ES-I3 (cell line): ENCODE data around the gene SEC23B.
A peak's percentile ranks its signal among the peaks of the same experiment; 100 is the strongest.
"Not testable (repeated sequence)": the region's sequence is repeated elsewhere in the genome, so short reads cannot be mapped to it uniquely, and the experiment has no call there.

Experiments
- H3K36me3 ChIP-seq: 2 replicates; pipeline ENCODE4 v1.6.1; 2013; ENCODE audit warnings: mild to moderate bottlenecking, low read length, control low read depth, moderate library complexity; ENCODE audit not compliant: insufficient read depth
- H3K4me1 ChIP-seq: 2 replicates; pipeline ENCODE4 v1.6.1; 2013; ENCODE audit warnings: mild to moderate bottlenecking, control low read depth, low read length; ENCODE audit not compliant: insufficient read depth
- H3K9ac ChIP-seq: 2 replicates; pipeline ENCODE4 v1.6.1; 2013; ENCODE audit warnings: low read depth, mild to moderate bottlenecking, low read length, moderate library complexity
- H3K9me3 ChIP-seq: 2 replicates; pipeline ENCODE4 v1.6.1; 2013; ENCODE audit warnings: mild to moderate bottlenecking, low read length, moderate library complexity; ENCODE audit not compliant: control insufficient read depth, insufficient read depth

SEC23B gene

DNA sequence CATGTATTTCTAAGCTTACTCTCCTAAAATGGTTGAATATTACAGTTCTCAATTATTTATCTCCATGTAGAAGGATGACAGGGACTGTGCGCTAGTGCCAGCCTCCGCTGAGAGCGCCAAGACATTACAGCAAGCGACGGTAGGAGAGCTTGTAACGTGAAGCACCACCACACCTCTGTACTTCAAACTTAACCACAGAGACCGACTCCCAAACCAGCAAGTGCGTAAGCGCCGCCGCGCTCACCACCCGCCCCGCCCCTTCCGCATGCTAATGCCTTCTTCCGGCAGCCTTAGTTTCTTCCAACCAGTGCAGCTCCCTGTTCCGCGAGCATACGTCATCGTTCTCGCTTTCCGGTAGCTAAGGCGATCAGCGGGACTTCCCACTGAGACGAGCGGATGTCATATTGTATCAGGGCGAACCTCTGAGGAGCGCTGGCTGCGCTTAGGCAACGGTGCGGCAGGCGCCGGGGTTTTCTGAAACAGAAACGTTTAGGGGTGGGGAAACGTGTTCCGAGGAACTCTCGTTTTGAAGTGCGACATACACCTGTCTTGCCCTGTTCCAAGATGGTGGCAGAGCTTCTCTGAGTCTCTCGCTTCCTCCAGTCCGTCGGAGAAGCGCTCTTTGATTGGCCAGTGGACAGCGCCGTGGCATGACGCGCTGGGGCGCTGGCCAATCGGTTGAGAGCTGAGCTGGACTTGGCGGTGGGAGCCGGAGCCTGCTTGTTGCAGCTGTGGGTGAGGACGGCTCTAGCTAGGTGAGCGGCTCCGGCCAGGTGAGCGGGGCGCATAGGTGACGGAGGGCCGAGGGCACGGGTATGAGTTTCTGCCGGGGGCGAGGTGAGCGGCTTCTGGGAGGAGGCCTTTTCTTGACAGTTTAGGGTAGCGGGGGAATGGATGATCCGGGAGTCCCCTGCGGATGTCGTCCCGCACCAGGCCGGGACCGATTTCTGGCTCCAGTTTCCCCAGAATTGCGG is at the start of gene SEC23B:
TSS of gene SEC23B (plus strand) at position 723 of the 974 bp plus-strand sequence. CDS start 2,896 bp downstream, outside the sequence.
- Histone ChIP-seq H3K4me1 (no peaks in the 10 kb centered on the region), H3K9me3 (no peaks in the 10 kb centered on the region), H3K9ac (peak within 1 kb of the TSS; percentile 90), H3K36me3 (0 out of 2 replicates have a peak, but pooled peaks cover 4% of the 10 kb centered on the region)

DNA sequence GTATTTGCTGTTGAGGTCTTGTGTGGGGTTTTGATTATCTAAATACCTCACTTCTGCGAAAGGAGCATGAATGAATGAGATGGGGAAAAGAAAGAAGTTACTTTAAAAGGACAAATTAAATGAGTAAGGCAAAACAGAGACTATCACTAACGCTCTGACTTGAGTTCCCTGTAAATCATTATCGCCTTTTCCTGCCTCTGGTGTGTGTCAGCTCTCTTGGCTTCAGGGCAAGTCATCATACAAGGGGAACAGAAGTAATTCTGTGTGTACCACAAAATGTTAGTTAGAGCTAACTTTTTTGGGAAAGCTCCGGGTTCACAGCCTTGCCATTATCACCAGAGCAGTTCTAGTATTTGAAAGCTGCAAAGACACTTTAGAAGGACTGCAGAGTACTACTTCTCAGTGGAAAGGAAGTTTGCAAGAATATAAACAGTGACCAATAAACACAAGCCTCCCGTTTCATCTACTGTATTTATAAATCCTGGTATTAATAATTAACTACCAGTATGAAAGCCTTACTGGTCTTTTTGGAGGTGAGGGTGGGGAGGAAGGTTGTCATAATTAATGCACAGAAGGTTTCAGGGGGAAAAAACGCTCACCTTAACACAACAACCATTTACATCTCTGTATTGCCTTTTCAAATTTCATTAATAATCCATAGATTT is 42.1 kb upstream of the SEC23B start:
- Histone ChIP-seq H3K9me3 (no peaks in the 10 kb centered on the region), H3K36me3 (no peaks in the 10 kb centered on the region; the same call in 1 of the 2 replicates), H3K9ac (no peak overlapping the region), H3K4me1 (no peaks in the 10 kb centered on the region)

DNA sequence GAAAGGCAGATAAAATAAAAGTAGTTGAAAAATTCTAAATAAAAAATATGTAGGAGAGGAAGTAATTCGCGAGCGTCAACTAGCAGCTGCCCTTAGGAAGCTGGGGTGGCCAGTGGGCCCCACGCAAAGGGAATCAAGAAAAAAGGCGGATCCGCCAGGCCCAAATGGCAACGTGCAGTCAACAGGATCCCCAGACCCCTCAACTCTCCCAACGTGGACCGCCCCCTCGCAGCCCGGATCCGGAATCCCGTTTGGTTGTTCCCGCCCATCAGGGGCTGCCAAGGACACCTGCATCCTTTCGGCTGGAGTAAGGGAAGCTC is 41.2 kb upstream of the SEC23B start:
- Histone ChIP-seq H3K9me3 (no peaks in the 10 kb centered on the region), H3K36me3 (no peaks in the 10 kb centered on the region; the same call in 1 of the 2 replicates), H3K9ac (peak overlapping the region; percentile 79), H3K4me1 (no peaks in the 10 kb centered on the region)

DNA sequence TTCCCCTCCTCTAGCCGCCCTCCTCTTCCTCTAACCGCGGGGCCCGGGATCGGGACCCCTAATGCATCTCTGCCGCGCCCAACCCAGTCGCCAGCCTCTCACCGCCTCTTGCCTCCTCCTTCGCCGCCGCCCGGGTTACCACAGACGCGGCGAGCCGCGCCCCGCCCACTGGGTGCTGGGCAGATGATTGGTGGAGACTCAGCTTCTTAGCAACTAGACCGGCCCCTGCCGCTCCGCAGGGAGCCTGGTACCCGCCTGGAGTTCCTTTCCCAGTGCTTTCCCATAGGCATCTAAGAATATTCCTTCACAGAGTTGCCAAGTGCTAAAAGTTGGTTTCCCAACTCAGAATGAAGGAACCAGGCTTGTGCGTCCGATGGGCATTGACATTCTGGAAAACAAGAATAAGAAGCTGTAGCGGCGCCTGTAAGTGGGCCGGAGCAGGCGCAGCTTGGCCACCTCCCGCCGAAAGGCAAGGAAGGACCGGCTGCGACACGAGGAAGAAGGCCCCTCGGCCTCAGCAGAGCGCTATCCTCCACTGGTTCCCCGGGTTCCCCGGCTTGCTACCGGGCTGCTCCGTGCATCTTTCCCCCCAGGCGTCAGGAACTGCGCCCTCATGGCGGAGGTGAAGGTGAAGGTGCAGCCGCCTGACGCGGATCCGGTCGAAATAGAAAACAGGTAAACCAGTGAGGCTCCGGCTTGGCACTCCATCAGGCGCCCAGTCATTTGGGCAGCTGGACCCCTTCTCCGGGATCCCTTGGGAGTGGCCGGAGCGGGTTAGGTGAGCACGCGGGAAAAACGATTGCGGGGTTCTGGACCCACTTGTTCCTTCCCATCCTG is 40.6 kb upstream of the SEC23B start, which contains the start of the genes DZANK1 and POLR3F:
TSS of gene DZANK1 (minus strand) at position 137 of the 837 bp plus-strand sequence. CDS start 1,672 bp downstream, outside the sequence.
TSS of gene POLR3F (plus strand) at position 497 of the 837 bp plus-strand sequence. CDS start at position 614, 117 bp downstream.
- no peaks in the 10 kb centered on the region; the same call in 1 of the 2 replicates for H3K36me3 ChIP-seq
- no peaks in the 10 kb centered on the region for H3K4me1 ChIP-seq
- H3K9me3 ChIP-seq = no peaks in the 10 kb centered on the region
- H3K9ac ChIP-seq = peak within 1 kb of the TSS; percentile 79

DNA sequence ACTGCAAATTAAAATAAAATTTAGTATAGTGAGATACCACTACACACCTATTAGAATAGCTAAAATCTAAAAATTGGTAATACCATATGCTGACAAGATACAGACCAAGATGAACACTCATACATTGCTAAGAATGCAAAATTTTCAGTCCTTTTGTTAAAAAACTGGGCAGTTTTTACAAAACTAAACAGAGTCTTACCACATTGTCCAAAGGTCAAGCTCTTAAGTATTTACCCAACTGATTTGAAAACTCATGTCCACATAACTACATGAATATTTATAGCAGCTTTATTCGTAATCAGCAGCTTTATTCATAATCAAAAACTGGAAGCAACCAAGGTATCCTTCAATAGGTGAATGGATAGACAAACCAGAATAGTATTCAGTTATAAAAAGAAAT is 30.5 kb upstream of the SEC23B start:
- Histone ChIP-seq H3K4me1 (no peaks in the 10 kb centered on the region), H3K9ac (no peak overlapping the region), H3K9me3 (no peaks in the 10 kb centered on the region), H3K36me3 (peaks cover 20% of the 10 kb centered on the region)

DNA sequence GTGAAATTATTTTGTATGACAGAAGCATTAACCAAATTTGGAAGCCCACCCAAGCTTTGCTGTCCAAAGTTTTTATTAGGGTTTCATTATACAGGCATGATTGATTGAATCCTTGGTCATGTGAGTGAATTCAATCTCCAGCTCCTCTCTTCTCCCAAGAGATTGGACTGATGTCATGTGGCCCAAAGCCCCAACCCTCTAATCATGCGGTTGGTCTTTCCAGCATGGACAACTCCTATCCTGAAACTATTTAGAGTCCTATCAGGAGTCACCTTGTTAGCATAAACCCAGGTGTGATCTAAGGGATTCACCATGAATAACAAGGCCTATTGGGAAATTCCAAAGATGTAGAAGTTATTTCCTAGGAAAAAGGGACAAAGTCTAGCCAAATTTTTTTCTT is 29.9 kb upstream of the SEC23B start:
- H3K36me3 ChIP-seq = peaks cover 20% of the 10 kb centered on the region
- no peak overlapping the region for H3K9ac ChIP-seq
- H3K4me1 ChIP-seq = no peaks in the 10 kb centered on the region
- H3K9me3 ChIP-seq = no peaks in the 10 kb centered on the region

DNA sequence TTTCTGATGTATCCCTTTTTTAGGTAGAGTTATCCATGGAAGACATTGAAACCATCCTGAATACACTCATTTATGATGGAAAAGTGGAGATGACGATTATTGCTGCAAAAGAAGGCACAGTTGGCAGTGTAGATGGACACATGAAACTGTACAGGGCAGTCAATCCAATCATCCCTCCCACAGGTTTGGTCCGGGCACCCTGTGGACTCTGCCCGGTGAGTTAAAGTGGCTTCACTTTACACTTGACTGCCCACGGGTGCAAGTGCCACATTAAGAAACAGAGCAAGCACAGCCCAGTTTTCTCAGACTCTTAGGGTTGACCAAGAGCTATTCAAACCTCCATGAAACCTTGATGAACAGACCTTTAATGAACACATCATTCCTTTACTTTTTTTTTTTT is 26.1 kb upstream of the SEC23B start:
- peaks cover 7% of the 10 kb centered on the region for H3K36me3 ChIP-seq
- no peaks in the 10 kb centered on the region for H3K9me3 ChIP-seq

DNA sequence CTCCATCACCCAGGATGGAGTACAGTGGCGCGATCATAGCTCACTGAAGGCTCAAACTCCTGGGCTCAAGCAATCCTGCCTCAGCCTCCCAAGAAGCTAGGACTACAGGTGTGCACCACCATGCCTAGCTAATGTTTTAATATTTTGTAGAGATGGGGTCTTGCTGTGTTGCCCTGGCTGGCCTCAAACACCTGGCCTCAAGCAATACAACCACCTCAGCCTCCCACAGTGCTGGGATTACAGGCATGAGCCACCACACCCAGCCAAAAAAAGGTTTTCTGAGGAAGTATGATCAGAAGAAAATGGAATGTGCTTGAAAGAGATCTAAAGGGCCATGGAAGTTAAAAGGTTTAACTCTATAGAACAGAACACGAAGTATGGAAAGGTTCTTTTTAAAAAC is 19.4 kb upstream of the SEC23B start:
- no peak overlapping the region for H3K9ac ChIP-seq
- peaks cover 2% of the 10 kb centered on the region; the same call in 1 of the 2 replicates for H3K36me3 ChIP-seq
- H3K9me3 ChIP-seq = no peaks in the 10 kb centered on the region
- no peaks in the 10 kb centered on the region for H3K4me1 ChIP-seq

More for the DNA sequence above, 26.1 kb upstream of the SEC23B start:
- Histone ChIP-seq H3K4me1 (no peaks in the 10 kb centered on the region), H3K9ac (no peak overlapping the region)

DNA sequence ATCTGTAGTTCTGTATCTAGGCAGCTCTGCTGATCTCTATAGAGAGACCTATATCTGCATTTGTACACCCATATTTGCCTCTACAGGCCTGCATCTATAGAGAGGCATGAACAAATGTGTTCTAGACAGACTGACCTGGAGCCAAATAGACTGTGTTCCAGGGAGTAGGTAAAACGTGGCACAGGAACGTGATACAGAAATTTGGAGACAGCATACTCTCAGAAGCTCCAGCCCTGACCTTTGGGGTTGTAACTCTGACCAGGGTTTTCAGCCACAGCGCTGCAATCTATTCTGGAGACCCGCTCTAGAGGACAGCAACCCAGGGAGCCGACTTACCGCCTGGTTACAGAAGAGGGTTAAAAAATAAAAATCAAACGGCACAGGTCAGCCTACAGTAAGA is 11.7 kb upstream of the SEC23B start:
- Histone ChIP-seq H3K36me3 (no peaks in the 10 kb centered on the region), H3K9me3 (no peaks in the 10 kb centered on the region), H3K4me1 (peaks cover 5% of the 10 kb centered on the region), H3K9ac (peak overlapping the region; percentile 98; the same call in 1 of the 2 replicates)

DNA sequence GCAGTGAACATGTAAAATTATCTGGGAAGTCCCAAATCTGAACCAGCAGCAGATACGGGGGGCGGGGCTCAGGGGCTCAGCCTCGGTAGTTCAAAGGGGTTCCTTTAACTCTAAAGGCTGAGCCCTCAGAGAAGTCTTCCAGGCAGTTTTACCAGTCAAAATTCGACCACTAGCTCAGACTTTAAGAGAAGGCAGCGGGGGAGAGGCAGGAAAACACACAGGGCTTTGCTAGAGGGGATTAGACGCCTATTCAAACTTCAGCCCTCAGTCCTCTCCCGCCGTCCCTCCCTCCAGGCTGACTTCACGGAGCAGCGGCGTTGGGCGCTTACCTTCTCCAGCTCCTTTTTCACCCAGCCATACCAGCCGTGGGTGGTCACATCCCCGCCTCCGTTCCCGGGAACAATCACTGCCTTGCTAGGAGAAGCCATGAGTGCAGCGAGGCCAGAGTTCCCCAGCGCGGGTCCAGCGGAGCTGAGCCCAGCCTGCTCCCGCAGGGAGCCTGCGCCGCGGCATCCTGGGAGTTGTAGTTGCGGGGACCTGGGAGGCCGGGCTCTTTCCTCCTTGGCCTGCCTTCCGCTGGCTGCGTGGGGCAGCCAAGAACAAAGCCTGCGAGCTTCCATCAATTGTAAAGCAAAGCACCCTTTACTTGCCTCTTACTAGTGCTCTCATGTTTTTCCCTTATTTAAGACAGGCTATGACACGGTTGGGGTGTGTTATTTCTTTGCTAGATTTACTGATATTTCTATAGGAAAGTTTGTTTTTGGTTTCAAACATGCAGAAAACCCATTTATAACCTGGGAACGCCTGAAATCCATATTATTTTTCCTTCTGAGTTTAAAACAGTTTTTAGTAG is 10.8 kb upstream of the SEC23B start, which contains the start of gene RBBP9:
TSS of gene RBBP9 (minus strand) at position 486 of the 853 bp plus-strand sequence. CDS start at position 428, 58 bp downstream.
- H3K9me3 ChIP-seq = no peaks in the 10 kb centered on the region
- H3K4me1 ChIP-seq = peaks cover 5% of the 10 kb centered on the region
- H3K9ac ChIP-seq = peak within 1 kb of the TSS; percentile 98
- H3K36me3 ChIP-seq = no peaks in the 10 kb centered on the region

DNA sequence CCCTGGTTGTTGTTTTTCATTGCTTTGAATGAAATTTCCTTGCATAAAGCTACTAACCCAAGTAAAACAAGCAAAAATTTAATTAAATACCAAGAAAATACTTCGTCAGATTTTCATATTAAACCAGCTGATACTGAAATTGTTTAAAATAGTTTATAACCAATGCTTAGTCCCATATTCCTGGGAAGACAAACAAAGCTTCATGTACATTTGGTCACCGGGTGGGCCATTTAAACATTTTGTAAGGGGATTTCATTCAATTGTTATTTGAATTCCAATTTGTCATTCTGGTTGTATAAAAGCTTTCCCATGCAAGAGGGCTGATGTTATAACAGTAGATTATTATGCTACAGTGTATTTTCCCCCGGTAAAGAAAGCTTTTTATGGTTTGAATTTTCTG is 10.1 kb upstream of the SEC23B start:
- H3K9ac ChIP-seq = peak overlapping the region; percentile 98
- H3K36me3 ChIP-seq = no peaks in the 10 kb centered on the region
- peaks cover 5% of the 10 kb centered on the region for H3K4me1 ChIP-seq
- no peaks in the 10 kb centered on the region for H3K9me3 ChIP-seq

DNA sequence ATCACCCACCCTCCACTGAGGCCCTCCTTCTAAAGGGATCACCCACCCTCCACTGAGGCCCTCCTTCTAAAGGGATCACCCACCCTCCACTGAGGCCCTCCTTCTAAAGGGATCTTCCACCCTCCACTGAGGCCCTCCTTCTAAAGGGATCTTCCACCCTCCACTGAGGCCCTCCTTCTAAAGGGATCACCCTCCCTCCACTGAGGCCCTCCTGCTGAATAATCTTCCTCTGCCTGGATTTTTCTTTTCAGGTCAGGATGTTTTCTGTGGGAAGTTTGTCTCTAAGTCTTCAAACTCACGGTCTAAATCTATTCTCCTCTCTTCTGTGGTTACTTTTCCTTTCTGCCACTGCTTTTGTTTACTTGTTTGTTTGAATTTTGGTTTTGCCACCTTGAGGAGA is 6.1 kb upstream of the SEC23B start:
- not testable (repeated sequence) for H3K36me3 ChIP-seq, H3K9me3 ChIP-seq, H3K9ac ChIP-seq, H3K4me1 ChIP-seq

DNA sequence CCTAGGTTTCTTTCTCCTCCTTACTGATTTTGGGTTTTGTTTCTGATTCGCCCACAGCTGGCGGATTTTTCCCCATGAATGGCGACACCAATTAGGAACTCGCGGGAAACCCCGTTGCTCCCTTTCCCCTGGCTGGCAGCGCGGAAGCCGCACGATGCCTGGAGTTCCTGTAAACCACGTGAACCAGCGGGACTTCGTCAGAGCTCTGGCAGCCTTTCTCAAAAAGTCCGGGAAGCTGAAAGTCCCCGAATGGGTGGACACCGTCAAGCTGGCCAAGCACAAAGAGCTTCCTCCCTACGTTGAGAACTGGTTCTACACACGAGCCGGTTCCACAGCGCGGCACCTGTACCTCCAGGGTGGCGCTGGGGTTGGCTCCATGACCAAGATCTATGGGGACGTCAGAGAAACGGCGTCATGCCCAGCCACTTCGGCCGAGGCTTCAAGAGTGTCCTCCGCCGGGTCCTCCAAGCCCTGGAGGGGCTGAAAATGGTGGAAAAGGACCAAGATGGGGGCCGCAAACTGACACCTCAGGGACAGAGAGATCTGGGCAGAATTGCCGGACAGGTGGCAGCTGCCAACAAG is 3.2 kb upstream of the SEC23B start:
- no peaks in the 10 kb centered on the region for H3K4me1 ChIP-seq
- H3K9ac ChIP-seq = no peak overlapping the region
- no peaks in the 10 kb centered on the region for H3K9me3 ChIP-seq
- H3K36me3 ChIP-seq = no peaks in the 10 kb centered on the region
